Erythroblast (primary cell): ENCODE results near the gene LDLRAD4.

ENCODE experiments used
- GATA1 ChIP-seq: IDR thresholded peaks from 2 replicates; pipeline ENCODE4 v1.6.1; 2011; ENCODE audit warnings: low read depth, mild to moderate bottlenecking, control low read depth, low read length, moderate library complexity
- POLR2A ChIP-seq: IDR thresholded peaks from 2 replicates; pipeline ENCODE4 v1.6.1; 2011; ENCODE audit warnings: mild to moderate bottlenecking, low read length

DNA sequence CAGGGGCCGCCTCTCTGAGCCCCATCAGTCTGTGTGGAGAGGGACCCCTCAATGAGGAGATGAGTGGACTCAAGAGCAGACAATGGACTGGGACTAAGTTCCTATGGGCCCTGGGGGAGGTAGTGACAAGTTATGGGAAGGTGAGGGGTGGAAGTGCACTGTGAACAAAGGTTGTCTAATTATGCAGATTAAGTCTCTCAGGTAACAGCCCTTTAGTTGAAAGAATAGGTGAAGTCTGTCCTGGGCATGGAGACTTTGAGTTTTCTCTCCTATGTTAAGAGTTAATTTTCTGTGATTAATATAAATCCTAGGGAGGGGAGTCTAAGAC, 264.0 kb downstream of the LDLRAD4 start:
- TF ChIP-seq POLR2A = no peak
- TF ChIP-seq GATA1 = no peak
